Thymus (tissue), 2 donors: ENCODE measurements around the gene ERN2. TPM values are rescaled to one million over a fixed set of nuclear protein-coding genes. Genes with fewer than 3 reads are reported as not detected.

ENCODE experiments used
- polyA plus RNA-seq: library from polyadenylated mRNA; stranded (reverse); fragments of 200-250 nt; gene quantifications from one replicate; pipeline ENCODE4 v1.2.3, GENCODE V29; 2013
- total RNA-seq: library from RNA; stranded (reverse); fragments of 120-200 nt; gene quantifications from one replicate; pipeline ENCODE4 v1.2.4, GENCODE V29; 2013
- donor health status: healthy.

ERN2 gene
- total and polyA plus RNA-seq, 2 donors = 0.27 to 0.42 TPM

Other genes starting within 250 kb of the ERN2 start
- gene GGA2, start 202.7 kb downstream of the ERN2 start, total RNA-seq = 59.0 TPM
- gene GGA2, start 202.7 kb downstream of the ERN2 start, polyA plus RNA-seq = 42.4 TPM
- 20.5 TPM for gene EARS2, start 155.9 kb downstream of the ERN2 start, total RNA-seq
- 11.5 TPM for gene EARS2, start 155.9 kb downstream of the ERN2 start, polyA plus RNA-seq
- 26.5 TPM for gene UBFD1, start 155.5 kb downstream of the ERN2 start, total RNA-seq
- gene UBFD1, start 155.5 kb downstream of the ERN2 start, polyA plus RNA-seq = 14.4 TPM
- 153 TPM for gene NDUFAB1, start 116.9 kb downstream of the ERN2 start, total RNA-seq
- gene NDUFAB1, start 116.9 kb downstream of the ERN2 start, polyA plus RNA-seq = 110 TPM
- 10.0 TPM for gene PALB2, start 71.9 kb downstream of the ERN2 start, total RNA-seq
- gene PALB2, start 71.9 kb downstream of the ERN2 start, polyA plus RNA-seq = 14.3 TPM
- 34.8 TPM for gene DCTN5, start 71.8 kb downstream of the ERN2 start, total RNA-seq
- gene DCTN5, start 71.8 kb downstream of the ERN2 start, polyA plus RNA-seq = 15.8 TPM
- gene PLK1, start 34.3 kb downstream of the ERN2 start, total RNA-seq = 19.9 TPM
- gene PLK1, start 34.3 kb downstream of the ERN2 start, polyA plus RNA-seq = 6.9 TPM
- 0.33 TPM for gene CHP2, start 41.8 kb upstream of the ERN2 start, total RNA-seq
- gene CHP2, start 41.8 kb upstream of the ERN2 start, polyA plus RNA-seq = 2.9 TPM
- gene PRKCB, start 122.8 kb upstream of the ERN2 start, total RNA-seq = 57.4 TPM
- gene PRKCB, start 122.8 kb upstream of the ERN2 start, polyA plus RNA-seq = 21.9 TPM